Mesenchymal stem cell (in vitro differentiated cells and primary cell): Measurements from ENCODE around the gene PIK3CA.

ENCODE experiments used
- DNase-seq: peaks from one replicate; pipeline ENCODE4 v3.0.0-alpha.2; 2013
- H2AFZ ChIP-seq: one replicate; pipeline ENCODE4 v1.6.1; 2013; ENCODE audit warnings: low read depth, mild to moderate bottlenecking, control low read depth, inconsistent platforms, low read length, moderate library complexity
- H2AK5ac ChIP-seq: 2 replicates; pipeline ENCODE4 v1.6.1; 2013; ENCODE audit warnings: low read length, moderate library complexity, mild to moderate bottlenecking, inconsistent platforms; ENCODE audit not compliant: severe bottlenecking
- H2BK120ac ChIP-seq: one replicate; pipeline ENCODE4 v1.6.1; 2013; ENCODE audit warnings: low read depth, mild to moderate bottlenecking, inconsistent platforms, low read length, moderate library complexity
- H2BK12ac ChIP-seq, 2 experiments: one replicate each; pipeline ENCODE4 v1.6.1; 2013; ENCODE audit warnings: inconsistent platforms in 2 of 2, low read length in 2 of 2, mild to moderate bottlenecking in 2 of 2, moderate library complexity in 2 of 2, control low read depth in 1 of 2
- H2BK15ac ChIP-seq: one replicate; pipeline ENCODE4 v1.6.1; 2013; ENCODE audit warnings: mild to moderate bottlenecking, low read depth, inconsistent platforms; ENCODE audit not compliant: poor library complexity, severe bottlenecking
- H2BK5ac ChIP-seq: 2 replicates; pipeline ENCODE4 v1.6.1; 2013; ENCODE audit warnings: low read depth, mild to moderate bottlenecking, low read length, control low read depth, inconsistent platforms; ENCODE audit not compliant: poor library complexity, severe bottlenecking
- H3K14ac ChIP-seq, 2 experiments: one replicate each; pipeline ENCODE4 v1.6.1; 2013; ENCODE audit warnings: inconsistent platforms in 2 of 2, low read length in 2 of 2, control low read depth in 1 of 2, mild to moderate bottlenecking in 1 of 2, moderate library complexity in 1 of 2
- H3K18ac ChIP-seq, 2 experiments: one replicate each; pipeline ENCODE4 v1.6.1; 2013; ENCODE audit warnings: inconsistent platforms in 2 of 2, low read length in 2 of 2, control low read depth in 1 of 2, low read depth in 1 of 2, mild to moderate bottlenecking in 1 of 2
- H3K23ac ChIP-seq, 2 experiments: one replicate each; pipeline ENCODE4 v1.6.1; 2013; ENCODE audit warnings: inconsistent platforms in 2 of 2, low read length in 2 of 2, mild to moderate bottlenecking in 2 of 2, moderate library complexity in 2 of 2, control low read depth in 1 of 2
- H3K27ac ChIP-seq: 2 replicates; pipeline ENCODE4 v1.5.1; 2013; ENCODE audit warnings: mild to moderate bottlenecking, moderate library complexity, low read length, control low read depth, inconsistent platforms; ENCODE audit not compliant: poor library complexity, severe bottlenecking
- H3K27me3 ChIP-seq, 2 experiments: 2 replicates each; pipeline versions ENCODE4 v1.6.1 to v1.7.0; 2013; ENCODE audit warnings: low read length in 2 of 2, mild to moderate bottlenecking in 2 of 2, moderate library complexity in 2 of 2, control low read depth in 1 of 2, inconsistent platforms in 1 of 2; ENCODE audit not compliant: control insufficient read depth in 1 of 2, insufficient read depth in 1 of 2
- H3K36me3 ChIP-seq, 2 experiments: 2 replicates each; pipeline versions ENCODE4 v1.6.1 to v1.7.0; 2013; ENCODE audit warnings: low read length in 2 of 2, control low read depth in 1 of 2, inconsistent platforms in 1 of 2, low read depth in 1 of 2, mild to moderate bottlenecking in 1 of 2; ENCODE audit not compliant: insufficient read depth in 2 of 2, control insufficient read depth in 1 of 2
- H3K4ac ChIP-seq, 2 experiments: one replicate each; pipeline ENCODE4 v1.6.1; 2013; ENCODE audit warnings: inconsistent platforms in 2 of 2, low read length in 2 of 2, mild to moderate bottlenecking in 2 of 2, moderate library complexity in 2 of 2, control low read depth in 1 of 2, low read depth in 1 of 2
- H3K4me1 ChIP-seq: 2 replicates; pipeline ENCODE4 v1.6.1; 2013; ENCODE audit warnings: low read depth, low read length, control low read depth; ENCODE audit not compliant: control insufficient read depth, insufficient read depth
- H3K4me2 ChIP-seq: 2 replicates; pipeline ENCODE4 v1.6.1; 2013; ENCODE audit warnings: low read length, mild to moderate bottlenecking, inconsistent platforms; ENCODE audit not compliant: poor library complexity, severe bottlenecking
- H3K4me3 ChIP-seq, 2 experiments: 2 replicates each; pipeline versions ENCODE4 v1.5.1 to v1.7.0; 2013; ENCODE audit warnings: low read length in 2 of 2, mild to moderate bottlenecking in 2 of 2, control low read depth in 1 of 2, low read depth in 1 of 2; ENCODE audit not compliant: insufficient read depth in 1 of 2
- H3K79me1 ChIP-seq: replicated peaks from 2 replicates; pipeline ENCODE4 v1.6.1; 2013; ENCODE audit warnings: mild to moderate bottlenecking, control low read depth, low read length, inconsistent platforms; ENCODE audit not compliant: poor library complexity, severe bottlenecking
- H3K9ac ChIP-seq: 2 replicates; pipeline ENCODE4 v1.7.0; 2013; ENCODE audit warnings: mild to moderate bottlenecking, low read length, moderate library complexity
- H3K9me3 ChIP-seq: 2 replicates; pipeline ENCODE4 v1.7.0; 2013; ENCODE audit warnings: mild to moderate bottlenecking, low read length; ENCODE audit not compliant: control insufficient read depth
- H4K8ac ChIP-seq: one replicate; pipeline ENCODE4 v1.6.1; 2013; ENCODE audit warnings: inconsistent platforms, mild to moderate bottlenecking, low read length, moderate library complexity
- H4K91ac ChIP-seq: one replicate; pipeline ENCODE4 v1.6.1; 2013; ENCODE audit warnings: mild to moderate bottlenecking, low read length, inconsistent platforms
- WGBS: methylation state at CpG from one replicate; pipeline ENCODE4 v1.1.7; 2013; ENCODE audit warnings: mixed read lengths; 5-methylcytosine and 5-hydroxymethylcytosine counted together

The PIK3CA gene

DNA sequence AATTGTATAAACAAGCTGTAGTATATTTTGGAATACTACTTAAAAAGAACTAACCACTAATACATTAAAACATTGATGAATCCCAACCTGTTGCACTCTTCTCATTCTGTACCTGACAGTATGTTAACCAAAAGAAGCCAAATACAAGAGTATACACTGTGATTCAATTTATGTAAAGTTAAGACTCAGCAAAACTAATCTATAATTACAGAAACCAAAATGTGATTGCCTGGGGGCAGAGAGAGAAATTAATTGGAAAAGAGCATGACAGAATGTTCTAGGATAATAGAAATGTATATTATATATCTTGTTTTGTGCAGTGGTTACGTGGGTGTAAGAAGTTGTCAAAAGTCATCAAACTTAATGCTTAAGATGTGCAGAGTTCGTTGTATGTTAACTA, 31.1 kb downstream of the PIK3CA start:
- no CpG with 5 or more reads among the region's 2 CpGs for WGBS
- H3K4me2 ChIP-seq, result no peak overlapping the region
- no peak overlapping the region for H2AK5ac ChIP-seq
- H3K79me1 ChIP-seq, result peaks cover 6% of the 10 kb centered on the region
- H2BK5ac ChIP-seq, result no peak overlapping the region
- no peak overlapping the region for H2BK12ac ChIP-seq
- no peaks in the 10 kb centered on the region for H3K9me3 ChIP-seq
- H2BK120ac ChIP-seq, result no peak overlapping the region
- H3K4ac ChIP-seq, result no peak overlapping the region
- no peak overlapping the region for H3K14ac ChIP-seq
- H3K23ac ChIP-seq, result no peak overlapping the region
- H4K8ac ChIP-seq, result no peak overlapping the region
- H3K9ac ChIP-seq, result no peak overlapping the region
- H3K4me1 ChIP-seq, result peaks cover 3% of the 10 kb centered on the region
- no peaks in the 10 kb centered on the region for H3K36me3 ChIP-seq
- H3K27me3 ChIP-seq, result no peaks in the 10 kb centered on the region
- no peak overlapping the region for H3K4me3 ChIP-seq
- H4K91ac ChIP-seq, result no peak overlapping the region
- H3K18ac ChIP-seq, result no peak overlapping the region
- H2AFZ ChIP-seq, result no peak overlapping the region
- H3K27ac ChIP-seq, result no peak overlapping the region
- no peak for DNase-seq
- no peak overlapping the region for H2BK15ac ChIP-seq

DNA sequence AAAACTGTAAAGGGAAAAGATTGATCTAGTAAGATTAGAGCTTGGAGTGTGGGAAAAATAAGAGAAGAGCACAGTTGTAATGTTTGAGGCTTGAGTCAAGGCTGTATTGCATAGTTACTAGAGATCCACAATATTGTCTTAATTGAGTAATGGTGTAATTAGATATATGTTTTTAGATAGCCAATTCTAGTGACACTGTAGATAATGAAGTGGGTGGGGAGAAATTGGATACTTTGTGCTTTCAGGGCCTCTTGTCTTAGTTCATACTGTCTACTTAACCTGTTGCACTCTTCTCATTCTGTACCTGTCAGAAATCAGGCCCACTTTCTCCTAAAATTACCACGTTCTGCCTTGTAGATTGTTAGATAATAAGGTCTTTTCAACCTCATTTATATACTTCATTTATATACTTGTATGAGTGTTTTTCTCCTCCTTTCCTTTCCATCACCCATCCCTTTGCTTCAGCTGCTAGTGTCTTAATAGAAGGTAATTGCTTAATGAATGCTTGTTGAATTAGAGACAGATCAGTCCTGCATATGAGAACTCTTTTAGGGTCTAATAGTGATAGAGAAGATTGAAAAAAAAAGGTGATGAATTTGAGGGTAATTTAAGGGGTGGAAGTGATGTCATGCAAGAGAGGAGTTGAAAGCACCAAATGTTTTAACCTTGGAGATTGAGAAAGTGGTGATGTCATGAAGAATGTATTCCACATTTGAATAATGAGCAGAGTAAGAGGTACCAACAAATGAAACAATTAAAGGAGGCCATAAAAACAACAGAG, 32.0 kb downstream of the PIK3CA start:
- no CpG with 5 or more reads among the region's 1 CpG for WGBS
- H2BK12ac ChIP-seq, result no peak overlapping the region
- H3K9me3 ChIP-seq, result no peaks in the 10 kb centered on the region
- H3K27ac ChIP-seq, result no peak overlapping the region
- no peaks in the 10 kb centered on the region for H3K27me3 ChIP-seq
- H2BK5ac ChIP-seq, result no peak overlapping the region
- H2AFZ ChIP-seq, result no peak overlapping the region
- peaks cover 6% of the 10 kb centered on the region for H3K79me1 ChIP-seq
- H3K14ac ChIP-seq, result no peak overlapping the region
- H3K4ac ChIP-seq, result no peak overlapping the region
- no peak overlapping the region for H4K8ac ChIP-seq
- no peak overlapping the region for H3K4me2 ChIP-seq
- H2BK120ac ChIP-seq, result no peak overlapping the region
- H3K4me3 ChIP-seq, result no peak overlapping the region
- no peak overlapping the region for H2AK5ac ChIP-seq
- peak; percentile 55 for DNase-seq
- peaks cover 3% of the 10 kb centered on the region for H3K4me1 ChIP-seq
- no peak overlapping the region for H3K23ac ChIP-seq
- H4K91ac ChIP-seq, result no peak overlapping the region
- no peak overlapping the region for H3K18ac ChIP-seq
- H3K36me3 ChIP-seq, result no peaks in the 10 kb centered on the region
- H3K9ac ChIP-seq, result no peak overlapping the region
- H2BK15ac ChIP-seq, result no peak overlapping the region

DNA sequence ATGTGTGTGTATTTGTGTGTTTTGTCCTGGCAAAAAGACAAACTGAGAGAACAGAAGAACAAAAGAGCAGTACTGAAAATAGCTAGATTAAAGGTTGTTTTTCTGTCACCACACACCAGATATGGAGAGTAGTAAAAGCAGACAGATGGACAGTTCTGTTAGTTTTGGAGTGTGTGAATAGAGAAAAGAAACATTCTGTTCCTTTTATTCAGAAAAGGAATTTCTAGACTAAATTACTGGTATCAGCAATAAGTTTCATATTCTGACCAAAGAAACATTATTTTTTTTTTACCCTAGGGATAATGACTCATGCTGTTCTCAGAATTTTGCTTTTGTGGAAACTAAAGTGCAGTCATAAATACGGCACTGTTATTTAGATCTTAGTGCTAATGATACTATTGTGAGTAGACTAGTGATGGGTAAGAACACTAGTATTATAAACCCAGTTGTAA, 32.9 kb downstream of the PIK3CA start:
- no peak overlapping the region for H3K18ac ChIP-seq
- H2BK5ac ChIP-seq, result no peak overlapping the region
- peaks cover 8% of the 10 kb centered on the region for H3K79me1 ChIP-seq
- H3K9me3 ChIP-seq, result no peaks in the 10 kb centered on the region
- WGBS, result no CpG with 5 or more reads among the region's 1 CpG
- no peak overlapping the region for H2BK120ac ChIP-seq
- H3K27me3 ChIP-seq, result no peaks in the 10 kb centered on the region
- no peak overlapping the region for H3K4me2 ChIP-seq
- no peak overlapping the region for H2BK15ac ChIP-seq
- H2BK12ac ChIP-seq, result no peak overlapping the region
- no peak overlapping the region for H4K91ac ChIP-seq
- peak overlapping the region in 1 of 2 experiments; percentile 0 for H3K4me3 ChIP-seq
- H3K27ac ChIP-seq, result peak overlapping the region; percentile 70
- no peak overlapping the region for H3K14ac ChIP-seq
- peaks cover 3% of the 10 kb centered on the region for H3K4me1 ChIP-seq
- H2AK5ac ChIP-seq, result no peak overlapping the region
- H3K4ac ChIP-seq, result no peak overlapping the region
- DNase-seq, result peak; percentile 60
- no peaks in the 10 kb centered on the region for H3K36me3 ChIP-seq
- no peak overlapping the region for H4K8ac ChIP-seq
- peak overlapping the region; percentile 40 for H3K9ac ChIP-seq
- H2AFZ ChIP-seq, result no peak overlapping the region
- no peak overlapping the region for H3K23ac ChIP-seq

DNA sequence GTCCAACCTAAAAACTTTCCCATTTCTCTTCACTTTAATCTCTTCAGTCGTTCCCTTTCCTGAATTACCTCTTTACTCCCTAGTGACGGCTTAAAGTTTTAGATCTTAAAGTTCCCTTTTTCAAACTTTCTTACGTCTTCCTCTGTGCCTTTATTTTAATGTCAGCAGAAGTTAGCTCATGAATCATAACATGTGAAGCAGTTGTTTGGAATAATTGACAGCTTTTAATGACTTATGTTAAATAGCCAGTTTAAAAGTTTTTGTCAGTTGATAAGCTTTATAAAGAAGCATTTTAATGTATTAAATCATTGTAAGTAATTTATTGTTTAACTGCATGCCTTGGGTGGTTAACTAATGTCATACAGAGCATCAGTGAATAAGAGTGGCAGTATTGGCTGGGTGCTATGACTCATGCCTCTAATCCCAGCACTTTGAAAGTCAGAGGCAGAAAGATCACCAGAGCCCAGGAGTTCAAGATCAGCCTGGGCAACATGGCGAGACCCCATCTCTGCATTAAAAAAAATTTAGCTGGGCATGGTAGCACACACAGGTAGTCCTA, 33.9 kb downstream of the PIK3CA start:
- peaks cover 8% of the 10 kb centered on the region for H3K79me1 ChIP-seq
- H3K23ac ChIP-seq, result no peak overlapping the region
- H3K14ac ChIP-seq, result no peak overlapping the region
- no peak overlapping the region for H4K91ac ChIP-seq
- no peaks in the 10 kb centered on the region for H3K9me3 ChIP-seq
- H2BK12ac ChIP-seq, result no peak overlapping the region
- H3K27me3 ChIP-seq, result no peaks in the 10 kb centered on the region
- H3K36me3 ChIP-seq, result no peaks in the 10 kb centered on the region
- H4K8ac ChIP-seq, result peak overlapping the region; percentile 84
- H2AK5ac ChIP-seq, result no peak overlapping the region
- 71% methylated on average over 3 of the region's 4 CpGs for WGBS
- no peak overlapping the region for H2BK120ac ChIP-seq
- no peak overlapping the region for H3K4me3 ChIP-seq
- H3K4me2 ChIP-seq, result no peak overlapping the region
- no peak overlapping the region for H3K9ac ChIP-seq
- peak; percentile 59 for DNase-seq
- no peak overlapping the region for H3K4ac ChIP-seq
- peaks cover 3% of the 10 kb centered on the region for H3K4me1 ChIP-seq
- no peak overlapping the region for H2BK15ac ChIP-seq
- no peak overlapping the region for H2AFZ ChIP-seq
- H3K27ac ChIP-seq, result no peak overlapping the region
- H2BK5ac ChIP-seq, result no peak overlapping the region
- no peak overlapping the region for H3K18ac ChIP-seq
